ENCODE measurements around the gene SH2B2. TPM values are rescaled to one million over a fixed set of nuclear protein-coding genes. Genes with fewer than 3 reads are reported as not detected.

SH2B2 gene
- total RNA-seq, 4 donors from 2014 or later: 5.1 to 6.5 (median 5.6) TPM

- 57% methylated on average over 9 of the region's 9 CpGs for WGBS
- Histone ChIP-seq H3K4me1 (no peaks in the 10 kb centered on the region), H3K9me3 (no peaks in the 10 kb centered on the region), H3K4me3 (no peak overlapping the region), H3K36me3 (no peaks in the 10 kb centered on the region), H3K27ac (no peak overlapping the region), H3K27me3 (no peaks in the 10 kb centered on the region)
- no peak for DNase-seq (ENCODE audit: low spot score in 2 of 2)
- TF ChIP-seq POLR2A (IDR thresholded peaks at IDR 0.05): no peak
- TF ChIP-seq EP300 (IDR thresholded peaks at IDR 0.05): no peak
- TF ChIP-seq, protein P1, sequence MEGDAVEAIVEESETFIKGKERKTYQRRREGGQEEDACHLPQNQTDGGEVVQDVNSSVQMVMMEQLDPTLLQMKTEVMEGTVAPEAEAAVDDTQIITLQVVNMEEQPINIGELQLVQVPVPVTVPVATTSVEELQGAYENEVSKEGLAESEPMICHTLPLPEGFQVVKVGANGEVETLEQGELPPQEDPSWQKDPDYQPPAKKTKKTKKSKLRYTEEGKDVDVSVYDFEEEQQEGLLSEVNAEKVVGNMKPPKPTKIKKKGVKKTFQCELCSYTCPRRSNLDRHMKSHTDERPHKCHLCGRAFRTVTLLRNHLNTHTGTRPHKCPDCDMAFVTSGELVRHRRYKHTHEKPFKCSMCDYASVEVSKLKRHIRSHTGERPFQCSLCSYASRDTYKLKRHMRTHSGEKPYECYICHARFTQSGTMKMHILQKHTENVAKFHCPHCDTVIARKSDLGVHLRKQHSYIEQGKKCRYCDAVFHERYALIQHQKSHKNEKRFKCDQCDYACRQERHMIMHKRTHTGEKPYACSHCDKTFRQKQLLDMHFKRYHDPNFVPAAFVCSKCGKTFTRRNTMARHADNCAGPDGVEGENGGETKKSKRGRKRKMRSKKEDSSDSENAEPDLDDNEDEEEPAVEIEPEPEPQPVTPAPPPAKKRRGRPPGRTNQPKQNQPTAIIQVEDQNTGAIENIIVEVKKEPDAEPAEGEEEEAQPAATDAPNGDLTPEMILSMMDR (IDR thresholded peaks at IDR 0.05): no peak
- TF ChIP-seq POLR2AphosphoS5 (IDR thresholded peaks at IDR 0.05): no peak
These were observed 25.8 kb upstream of the SH2B2 start for GRCh38 chr7:102260856-102261255.

DNA sequence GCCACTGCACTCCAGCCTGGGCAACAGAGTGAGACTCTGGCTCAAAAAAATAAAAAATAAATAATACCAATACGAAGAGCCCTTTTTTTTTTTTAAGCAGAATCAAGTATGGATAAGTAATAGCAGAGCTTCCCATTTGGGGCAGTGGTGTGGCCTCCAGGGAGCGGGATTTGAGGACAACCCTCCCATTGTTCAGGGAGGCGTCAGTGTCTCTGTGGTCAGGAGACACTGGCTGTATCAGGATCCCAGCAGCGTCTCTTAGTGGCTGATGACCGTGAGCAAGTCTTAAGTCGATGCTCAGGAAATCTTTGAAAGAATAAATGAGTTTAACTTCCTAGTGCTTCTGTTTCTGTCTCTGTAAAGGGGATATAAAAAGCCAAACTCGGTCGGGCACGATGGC, 25.2 kb upstream of the SH2B2 start:
- no peaks in the 10 kb centered on the region for H3K4me1 ChIP-seq
- H3K27ac ChIP-seq: no peak overlapping the region
- no peak for DNase-seq (ENCODE audit: low spot score in 2 of 2)
- TF ChIP-seq POLR2A (IDR thresholded peaks at IDR 0.05) (no peak), EP300 (IDR thresholded peaks at IDR 0.05) (no peak), POLR2AphosphoS5 (IDR thresholded peaks at IDR 0.05) (no peak)
- TF ChIP-seq, protein P1 (IDR thresholded peaks at IDR 0.05): no peak
- 91% methylated on average over 9 of the region's 9 CpGs for WGBS
- H3K9me3 ChIP-seq: no peaks in the 10 kb centered on the region
- H3K36me3 ChIP-seq: no peaks in the 10 kb centered on the region
- no peaks in the 10 kb centered on the region for H3K27me3 ChIP-seq
- H3K4me3 ChIP-seq: no peak overlapping the region

DNA sequence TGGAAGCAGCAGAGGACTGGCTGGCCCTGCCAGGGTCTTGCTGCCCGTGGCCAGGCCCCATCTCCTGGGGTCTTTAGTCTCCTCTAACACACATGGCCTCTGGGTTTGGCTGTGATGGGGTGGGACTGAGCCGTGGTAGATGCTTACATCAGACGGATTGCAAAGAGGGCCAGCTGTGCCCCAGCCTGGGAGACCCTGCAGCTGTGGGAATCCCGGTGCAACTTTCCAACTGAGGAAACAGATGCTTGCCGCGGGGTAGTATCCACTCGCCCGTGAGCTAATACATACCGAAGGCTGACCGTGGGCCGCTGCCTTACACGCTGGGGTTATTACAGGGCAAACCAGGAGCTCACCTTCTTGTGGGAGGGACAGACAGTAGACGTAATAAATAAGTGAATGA, 24.1 kb upstream of the SH2B2 start:
- WGBS: 80% methylated on average over 12 of the region's 13 CpGs
- TF ChIP-seq EP300 (IDR thresholded peaks at IDR 0.05): no peak
- no peak for TF ChIP-seq POLR2A (IDR thresholded peaks at IDR 0.05)
- TF ChIP-seq POLR2AphosphoS5 (IDR thresholded peaks at IDR 0.05): no peak
- TF ChIP-seq, protein P1 (IDR thresholded peaks at IDR 0.05): no peak
- no peak for DNase-seq (ENCODE audit: low spot score in 2 of 2)
- Histone ChIP-seq H3K27ac (no peak overlapping the region), H3K27me3 (no peaks in the 10 kb centered on the region), H3K36me3 (no peaks in the 10 kb centered on the region), H3K4me3 (no peak overlapping the region), H3K9me3 (no peaks in the 10 kb centered on the region), H3K4me1 (no peaks in the 10 kb centered on the region)

DNA sequence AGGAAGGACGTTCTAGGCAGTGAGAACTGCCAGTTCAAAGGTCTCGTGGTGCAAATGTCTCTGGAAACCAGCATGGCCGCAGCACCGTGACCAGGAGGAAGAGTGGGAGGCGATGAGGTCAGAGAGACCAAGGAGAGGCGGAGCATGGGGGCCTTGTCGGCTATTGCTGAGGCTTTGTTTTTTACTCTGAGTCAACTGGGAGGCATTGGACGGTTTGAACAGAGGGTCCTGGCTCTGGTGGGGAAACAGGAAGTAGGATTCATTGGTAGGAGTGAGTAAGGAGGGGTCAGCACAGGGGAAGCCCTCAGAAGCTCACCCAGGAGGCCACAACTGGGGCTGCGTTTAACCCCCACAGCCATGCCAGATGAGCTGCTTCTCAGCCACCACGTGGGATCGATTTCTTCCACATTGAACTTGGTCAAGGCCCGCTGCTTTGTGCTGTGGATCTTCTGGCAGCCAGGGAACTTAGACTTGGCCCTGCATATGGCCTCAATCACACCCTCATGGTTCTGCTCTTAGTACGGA, 22.2 kb upstream of the SH2B2 start:
- no peak for TF ChIP-seq POLR2AphosphoS5 (IDR thresholded peaks at IDR 0.05)
- no peak for TF ChIP-seq EP300 (IDR thresholded peaks at IDR 0.05)
- TF ChIP-seq, protein P1 (IDR thresholded peaks at IDR 0.05): no peak
- TF ChIP-seq POLR2A (IDR thresholded peaks at IDR 0.05): no peak
- Histone ChIP-seq H3K9me3 (no peaks in the 10 kb centered on the region), H3K27ac (no peak overlapping the region), H3K36me3 (no peaks in the 10 kb centered on the region), H3K4me3 (no peak overlapping the region), H3K27me3 (no peaks in the 10 kb centered on the region), H3K4me1 (no peaks in the 10 kb centered on the region)
- no peak for DNase-seq (ENCODE audit: low spot score in 2 of 2)
- WGBS: 83% methylated on average over 9 of the region's 13 CpGs

GRCh38 chr7:102266541-102266940, 20.1 kb upstream of the SH2B2 start:
- no peak overlapping the region for H3K4me3 ChIP-seq
- no peaks in the 10 kb centered on the region for H3K27me3 ChIP-seq
- WGBS: 90% methylated on average over 14 of the region's 14 CpGs
- no peaks in the 10 kb centered on the region for H3K4me1 ChIP-seq
- H3K36me3 ChIP-seq: no peaks in the 10 kb centered on the region
- TF ChIP-seq EP300 (IDR thresholded peaks at IDR 0.05): no peak
- TF ChIP-seq, protein P1 (IDR thresholded peaks at IDR 0.05): no peak
- no peak for TF ChIP-seq POLR2AphosphoS5 (IDR thresholded peaks at IDR 0.05)
- TF ChIP-seq POLR2A (IDR thresholded peaks at IDR 0.05): no peak
- DNase-seq (ENCODE audit: low spot score in 2 of 2): no peak
- H3K9me3 ChIP-seq: no peaks in the 10 kb centered on the region
- H3K27ac ChIP-seq: no peak overlapping the region

Data from suprapubic skin (tissue), 4 donors.